ENCODE results near the gene CORIN.
"Not testable (repeated sequence)": the region's sequence is repeated elsewhere in the genome, so short reads cannot be mapped to it uniquely, and the experiment has no call there.

CORIN gene

GRCh38 chr4:47767956-47768355 is 69.9 kb downstream of the CORIN start:
- DNase-seq (ENCODE audit: low read depth), result not testable (repeated sequence)

GRCh38 chr4:47763279-47763678 is 74.6 kb downstream of the CORIN start:
- DNase-seq (ENCODE audit: low read depth), result no peak

- no peak for DNase-seq (ENCODE audit: low read depth)
Observed at GRCh38 chr4:47762376-47763266, 75.2 kb downstream of the CORIN start.

- DNase-seq (ENCODE audit: low read depth), result not testable (repeated sequence)
Observed at GRCh38 chr4:47753316-47753715, 84.6 kb downstream of the CORIN start.

GRCh38 chr4:47752214-47752613 is 85.7 kb downstream of the CORIN start:
- no peak for DNase-seq (ENCODE audit: low read depth)

GRCh38 chr4:47750788-47751187 is 87.1 kb downstream of the CORIN start:
- DNase-seq (ENCODE audit: low read depth), result peak; percentile 50

GRCh38 chr4:47749858-47750257 is 88.0 kb downstream of the CORIN start:
- no peak for DNase-seq (ENCODE audit: low read depth)

- no peak for DNase-seq (ENCODE audit: low read depth)
Observed at GRCh38 chr4:47749060-47749459, 88.8 kb downstream of the CORIN start.

GRCh38 chr4:47747846-47748494 is 89.9 kb downstream of the CORIN start:
- no peak for DNase-seq (ENCODE audit: low read depth)

GRCh38 chr4:47747211-47747610 is 90.7 kb downstream of the CORIN start:
- DNase-seq (ENCODE audit: low read depth), result peak; percentile 13

GRCh38 chr4:47746122-47746521 is 91.7 kb downstream of the CORIN start:
- no peak for DNase-seq (ENCODE audit: low read depth)

GRCh38 chr4:47744843-47745382 is 93.0 kb downstream of the CORIN start:
- no peak for DNase-seq (ENCODE audit: low read depth)

- no peak for DNase-seq (ENCODE audit: low read depth)
Observed at GRCh38 chr4:47744253-47744652, 93.6 kb downstream of the CORIN start.

- DNase-seq (ENCODE audit: low read depth), result peak; percentile 90
Observed at GRCh38 chr4:47741200-47741599, 96.7 kb downstream of the CORIN start.

- DNase-seq (ENCODE audit: low read depth), result no peak
Observed at GRCh38 chr4:47737326-47737725, 100.5 kb downstream of the CORIN start.

GRCh38 chr4:47736555-47736954 is 101.3 kb downstream of the CORIN start:
- DNase-seq (ENCODE audit: low read depth), result no peak

- no peak for DNase-seq (ENCODE audit: low read depth)
Observed at GRCh38 chr4:47736146-47736545, 101.7 kb downstream of the CORIN start.

- no peak for DNase-seq (ENCODE audit: low read depth)
Observed at GRCh38 chr4:47733302-47734175, 104.3 kb downstream of the CORIN start.

GRCh38 chr4:47731182-47731581 is 106.7 kb downstream of the CORIN start:
- DNase-seq (ENCODE audit: low read depth), result no peak

- DNase-seq (ENCODE audit: low read depth), result peak; percentile 59
Observed at GRCh38 chr4:47729131-47729680, 108.7 kb downstream of the CORIN start.

- peak; percentile 22 for DNase-seq (ENCODE audit: low read depth)
Observed at GRCh38 chr4:47721892-47722575, 115.8 kb downstream of the CORIN start.

Measured in fibroblast of gingiva (primary cell).